ENCODE data around the gene NDUFS4. TPM values are rescaled to one million over a fixed set of nuclear protein-coding genes. Genes with fewer than 3 reads are reported as not detected.
"Not testable (repeated sequence)": the region's sequence is repeated elsewhere in the genome, so short reads cannot be mapped to it uniquely, and the experiment has no call there.

Gene NDUFS4
- total RNA-seq, 1 donor from 2014 or later = 54.6 TPM

DNA sequence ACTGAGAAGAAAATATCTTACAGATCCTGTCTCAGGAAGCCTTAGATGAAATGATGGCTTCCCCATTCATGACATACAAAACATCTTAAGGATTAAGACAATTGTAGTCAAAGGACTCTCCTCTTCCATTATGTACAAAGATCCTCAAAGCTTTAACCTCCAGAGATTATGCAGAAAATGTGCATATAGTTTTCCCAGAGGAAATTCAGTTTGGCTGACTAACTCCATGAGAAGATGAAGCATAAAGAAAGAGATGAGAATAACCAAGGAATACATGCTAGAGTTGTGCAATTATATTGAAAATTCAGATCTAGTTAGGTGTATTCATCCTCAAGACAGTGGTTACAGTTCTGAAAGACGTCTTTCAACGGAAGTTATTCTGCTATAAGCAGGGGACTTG, 18.6 kb upstream of the NDUFS4 start:
- intact Hi-C loops (cut with DNase I) = no loop called here
- no peak for ATAC-seq
- TF ChIP-seq, protein P1, sequence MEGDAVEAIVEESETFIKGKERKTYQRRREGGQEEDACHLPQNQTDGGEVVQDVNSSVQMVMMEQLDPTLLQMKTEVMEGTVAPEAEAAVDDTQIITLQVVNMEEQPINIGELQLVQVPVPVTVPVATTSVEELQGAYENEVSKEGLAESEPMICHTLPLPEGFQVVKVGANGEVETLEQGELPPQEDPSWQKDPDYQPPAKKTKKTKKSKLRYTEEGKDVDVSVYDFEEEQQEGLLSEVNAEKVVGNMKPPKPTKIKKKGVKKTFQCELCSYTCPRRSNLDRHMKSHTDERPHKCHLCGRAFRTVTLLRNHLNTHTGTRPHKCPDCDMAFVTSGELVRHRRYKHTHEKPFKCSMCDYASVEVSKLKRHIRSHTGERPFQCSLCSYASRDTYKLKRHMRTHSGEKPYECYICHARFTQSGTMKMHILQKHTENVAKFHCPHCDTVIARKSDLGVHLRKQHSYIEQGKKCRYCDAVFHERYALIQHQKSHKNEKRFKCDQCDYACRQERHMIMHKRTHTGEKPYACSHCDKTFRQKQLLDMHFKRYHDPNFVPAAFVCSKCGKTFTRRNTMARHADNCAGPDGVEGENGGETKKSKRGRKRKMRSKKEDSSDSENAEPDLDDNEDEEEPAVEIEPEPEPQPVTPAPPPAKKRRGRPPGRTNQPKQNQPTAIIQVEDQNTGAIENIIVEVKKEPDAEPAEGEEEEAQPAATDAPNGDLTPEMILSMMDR (IDR thresholded peaks at IDR 0.05) = no peak
- no peaks in the 10 kb centered on the region for H3K9me3 ChIP-seq
- DNase-seq = no peak
- H3K36me3 ChIP-seq = no peaks in the 10 kb centered on the region
- no peak overlapping the region for H3K4me3 ChIP-seq
- H3K27ac ChIP-seq = no peak overlapping the region
- H3K4me1 ChIP-seq = no peaks in the 10 kb centered on the region
- no peaks in the 10 kb centered on the region for H3K27me3 ChIP-seq (ENCODE audit: low read depth)

DNA sequence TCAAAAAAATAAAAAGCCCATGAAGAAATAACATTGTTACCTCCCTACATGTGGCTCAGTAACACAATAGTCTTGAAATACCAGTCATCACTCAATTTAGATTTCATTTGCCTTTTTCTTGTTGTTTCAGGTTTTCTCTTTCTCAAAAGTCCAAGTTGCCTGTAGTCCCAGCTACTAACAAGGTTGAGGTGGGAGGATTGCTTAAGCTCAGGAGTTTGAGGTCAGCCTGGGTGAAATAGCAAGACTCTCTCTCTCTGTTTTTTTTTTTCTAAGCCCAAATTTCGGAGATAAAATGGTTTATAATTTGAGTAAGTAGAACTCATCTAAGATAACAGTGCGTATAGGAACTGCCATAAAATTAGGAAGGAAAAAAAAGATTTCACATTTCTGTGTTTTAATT, 17.5 kb upstream of the NDUFS4 start:
- Histone ChIP-seq H3K4me3 (no peak overlapping the region), H3K4me1 (no peaks in the 10 kb centered on the region), H3K27me3 (ENCODE audit: low read depth) (no peaks in the 10 kb centered on the region), H3K36me3 (no peaks in the 10 kb centered on the region), H3K9me3 (no peaks in the 10 kb centered on the region), H3K27ac (no peak overlapping the region)
- intact Hi-C loops (cut with DNase I) = no loop called here
- ATAC-seq (no peak), DNase-seq (no peak)
- TF ChIP-seq, protein P1 (IDR thresholded peaks at IDR 0.05) = no peak

DNA sequence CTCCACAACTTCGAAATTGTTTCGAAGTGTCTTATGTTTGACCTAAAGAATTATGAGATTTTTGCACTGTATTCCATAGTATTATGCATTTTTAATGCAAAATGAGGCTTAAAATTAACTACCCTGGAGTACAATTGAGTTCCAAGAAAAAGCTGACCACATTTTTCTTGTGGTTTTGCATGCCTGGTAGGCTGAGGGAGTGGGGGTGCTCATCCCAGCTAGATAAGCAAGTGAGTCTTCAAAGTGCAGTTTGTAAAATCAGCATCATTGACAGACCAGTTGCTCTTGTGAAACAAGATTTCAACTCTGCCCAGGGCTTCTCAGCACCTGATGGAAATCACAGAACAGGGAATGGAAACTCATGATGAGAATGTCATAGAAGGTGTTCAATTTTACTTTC, 17.0 kb upstream of the NDUFS4 start:
- no peaks in the 10 kb centered on the region for H3K27me3 ChIP-seq (ENCODE audit: low read depth)
- H3K27ac ChIP-seq = no peak overlapping the region
- no peaks in the 10 kb centered on the region for H3K4me1 ChIP-seq
- H3K36me3 ChIP-seq = no peaks in the 10 kb centered on the region
- DNase-seq (no peak), ATAC-seq (no peak)
- H3K9me3 ChIP-seq = no peaks in the 10 kb centered on the region
- intact Hi-C loops (cut with DNase I) = no loop called here
- TF ChIP-seq, protein P1 (IDR thresholded peaks at IDR 0.05) = no peak
- no peak overlapping the region for H3K4me3 ChIP-seq

DNA sequence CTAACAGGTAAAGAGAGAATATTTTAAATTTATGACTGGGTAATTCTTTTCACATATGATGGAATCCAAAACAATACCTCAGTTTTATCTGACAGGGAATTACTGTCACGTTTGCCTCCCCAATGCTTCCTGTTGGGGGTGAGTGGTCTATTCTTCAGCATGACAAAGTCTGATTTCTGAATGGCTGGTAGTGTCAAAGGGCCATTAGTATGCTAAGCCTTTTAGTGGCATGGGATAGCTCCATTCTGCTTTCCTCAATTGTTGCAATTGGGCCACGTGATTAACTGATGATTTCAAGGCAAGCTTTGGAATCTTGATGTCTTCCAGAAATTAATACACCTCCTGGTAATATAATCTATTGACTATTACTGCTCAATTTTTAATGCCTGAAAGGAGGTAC, 14.7 kb upstream of the NDUFS4 start:
- Histone ChIP-seq H3K27me3 (ENCODE audit: low read depth) (no peaks in the 10 kb centered on the region), H3K4me3 (no peak overlapping the region), H3K4me1 (no peaks in the 10 kb centered on the region), H3K9me3 (no peaks in the 10 kb centered on the region), H3K27ac (no peak overlapping the region), H3K36me3 (no peaks in the 10 kb centered on the region)
- ATAC-seq (no peak), DNase-seq (no peak)
- intact Hi-C loops (cut with DNase I) = no loop called here
- TF ChIP-seq, protein P1 (IDR thresholded peaks at IDR 0.05) = no peak

DNA sequence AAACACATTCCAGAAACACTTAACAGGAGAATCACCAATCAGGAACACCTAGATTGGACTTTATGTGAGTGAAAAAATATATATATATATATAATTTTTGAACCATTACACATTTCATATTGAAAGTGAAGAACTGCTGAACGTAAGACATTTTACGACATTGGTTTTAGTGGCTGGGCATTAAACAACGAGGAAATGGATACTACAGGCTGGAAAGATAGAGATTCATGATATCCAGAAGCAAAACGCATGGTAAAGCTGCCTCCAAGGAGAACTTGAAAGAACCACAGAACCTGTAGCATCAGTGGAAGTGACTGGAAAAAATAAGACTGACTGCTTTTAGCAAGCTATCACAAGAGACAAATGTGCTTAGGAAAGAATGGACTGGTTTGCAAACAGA, 13.2 kb upstream of the NDUFS4 start:
- ATAC-seq = no peak
- Histone ChIP-seq H3K27me3 (ENCODE audit: low read depth) (no peaks in the 10 kb centered on the region), H3K36me3 (no peaks in the 10 kb centered on the region), H3K27ac (no peak overlapping the region), H3K9me3 (no peaks in the 10 kb centered on the region), H3K4me1 (no peaks in the 10 kb centered on the region), H3K4me3 (no peak overlapping the region)
- TF ChIP-seq, protein P1 (IDR thresholded peaks at IDR 0.05) = no peak
- intact Hi-C loops (cut with DNase I) = no loop called here
- no peak for DNase-seq

DNA sequence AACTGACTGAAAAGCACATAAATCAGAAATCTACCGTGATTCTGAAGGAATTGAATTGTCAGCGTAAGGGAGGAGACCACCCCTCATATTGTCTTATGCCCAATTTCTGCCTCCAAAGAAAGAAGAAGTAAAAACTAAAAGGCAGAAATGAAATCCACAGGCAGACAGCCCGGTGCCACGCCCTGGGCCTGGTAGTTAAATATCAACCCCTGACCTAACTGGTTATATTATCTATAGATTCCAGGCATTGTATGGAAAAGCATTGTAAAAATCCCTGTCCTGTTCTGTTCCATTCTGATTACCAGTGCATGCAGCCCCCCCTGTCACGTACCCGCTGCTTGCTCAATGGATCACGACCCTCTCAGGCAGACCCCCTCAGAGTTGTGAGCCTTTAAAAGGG, 11.9 kb upstream of the NDUFS4 start:
- H3K9me3 ChIP-seq; H3K27ac ChIP-seq; intact Hi-C loops (cut with DNase I); H3K36me3 ChIP-seq; ATAC-seq; H3K4me1 ChIP-seq; DNase-seq; H3K27me3 ChIP-seq (ENCODE audit: low read depth); H3K4me3 ChIP-seq: not testable (repeated sequence)

Data from lower lobe of right lung (tissue), 2 donors.